ENCODE results near the gene TTYH3. TPM values are rescaled to one million over a fixed set of nuclear protein-coding genes. Genes with fewer than 3 reads are reported as not detected.

The TTYH3 gene
- total RNA-seq, 1 experiment from 2014 or later, result 278 TPM

- TF ChIP-seq SIN3A (IDR thresholded peaks at IDR 0.05; ENCODE audit: borderline replicate concordance, insufficient read depth, low read depth, low read length) (no peak), POLR2AphosphoS5 (IDR thresholded peaks at IDR 0.05; ENCODE audit: low read depth, low read length) (no peak), CTCF (IDR thresholded peaks at IDR 0.05) (no peak), TCF7L2 (IDR thresholded peaks at IDR 0.05; ENCODE audit: low read depth, low read length) (no peak), REST (IDR thresholded peaks at IDR 0.05; ENCODE audit: insufficient read depth in 1 of 2, low read depth in 2 of 2, low read length in 1 of 2) (no peak)
- Histone ChIP-seq H3K36me3 (ENCODE audit: control insufficient read depth, insufficient read depth, low read length) (no peaks in the 10 kb centered on the region), H3K27ac (ENCODE audit: low read length) (no peak overlapping the region), H3K4me1 (ENCODE audit: control insufficient read depth, insufficient read depth, low read length) (no peaks in the 10 kb centered on the region; the same call in 1 of the 2 replicates), H3K9me3 (ENCODE audit: control insufficient read depth, insufficient read depth, low read depth, low read length) (no peaks in the 10 kb centered on the region), H3K27me3 (ENCODE audit: control insufficient read depth, insufficient read depth, low read length) (no peaks in the 10 kb centered on the region), H3K4me3 (ENCODE audit: low read depth in 2 of 2, low read length in 2 of 2) (no peak overlapping the region)
- ChIA-PET CTCF (no interaction called here), POLR2A (no interaction called here)
- DNase-seq (ENCODE audit: low read depth, low spot score), result no peak
- in situ Hi-C loops (cut with HindIII; ENCODE audit: low pct_unique_long_range_greater_than_20kb, low sequenced_read_pairs) (no loop called here), intact Hi-C loops (cut with micrococcal nuclease; ENCODE audit: unreplicated experiment) (no loop called here)
- no TSS peak for BruUV-seq (replicated peaks)
- no peak for ATAC-seq
Measured at GRCh38 chr7:2614631-2615330, 17.0 kb upstream of the TTYH3 start.

GRCh38 chr7:2616387-2617324, 15.1 kb upstream of the TTYH3 start:
- Histone ChIP-seq H3K36me3 (ENCODE audit: control insufficient read depth, insufficient read depth, low read length) (no peaks in the 10 kb centered on the region), H3K4me1 (ENCODE audit: control insufficient read depth, insufficient read depth, low read length) (peaks cover 5% of the 10 kb centered on the region), H3K27ac (ENCODE audit: low read length) (no peak overlapping the region), H3K4me3 (ENCODE audit: low read depth in 2 of 2, low read length in 2 of 2) (no peak overlapping the region), H3K27me3 (ENCODE audit: control insufficient read depth, insufficient read depth, low read length) (no peaks in the 10 kb centered on the region), H3K9me3 (ENCODE audit: control insufficient read depth, insufficient read depth, low read depth, low read length) (no peaks in the 10 kb centered on the region)
- TF ChIP-seq REST (IDR thresholded peaks at IDR 0.05; ENCODE audit: insufficient read depth in 1 of 2, low read depth in 2 of 2, low read length in 1 of 2) (no peak), CTCF (IDR thresholded peaks at IDR 0.05) (no peak), POLR2AphosphoS5 (IDR thresholded peaks at IDR 0.05; ENCODE audit: low read depth, low read length) (no peak), SIN3A (IDR thresholded peaks at IDR 0.05; ENCODE audit: borderline replicate concordance, insufficient read depth, low read depth, low read length) (no peak), TCF7L2 (IDR thresholded peaks at IDR 0.05; ENCODE audit: low read depth, low read length) (no peak)
- CTCF ChIA-PET, result interaction anchor here (0.7 kb wide), 1 partner anchor 142 kb away, joined by 3 read pairs; no protein-coding TSS in a partner anchor
- in situ Hi-C loops (cut with HindIII; ENCODE audit: low pct_unique_long_range_greater_than_20kb, low sequenced_read_pairs) (no loop called here), intact Hi-C loops (cut with micrococcal nuclease; ENCODE audit: unreplicated experiment) (no loop called here)
- POLR2A ChIA-PET, result interaction anchor here (0.5 to 0.6 kb wide), 2 partner anchors 15 to 1265 kb away, joined by 7 to 9 read pairs; no protein-coding TSS in a partner anchor
- ATAC-seq (no peak), DNase-seq (ENCODE audit: low read depth, low spot score) (no peak)
- no TSS peak for BruUV-seq (replicated peaks)

All from Panc1 (cell line).